Sigmoid colon (tissue), 7 donors: ENCODE measurements around the gene RBM26. TPM values are rescaled to one million over a fixed set of nuclear protein-coding genes. Genes with fewer than 3 reads are reported as not detected.
"Not testable (repeated sequence)": the region's sequence is repeated elsewhere in the genome, so short reads cannot be mapped to it uniquely, and the experiment has no call there.

ENCODE experiments used
- DNase-seq: peaks from one replicate; pipeline ENCODE4 v3.0.0-alpha.2; 2019
- H3K27ac ChIP-seq, 4 donors: fragments of 200-600 bp; sonication (generic); one replicate each; pipeline ENCODE4 v1.5.1; 2016 to 2019; ENCODE audit warnings: mild to moderate bottlenecking in 1 of 4
- H3K27me3 ChIP-seq, 3 donors: fragments of 200-600 bp; sonication (generic); one replicate each; pipeline ENCODE4 v1.5.1; 2019; ENCODE audit warnings: mild to moderate bottlenecking in 1 of 3
- H3K36me3 ChIP-seq, 4 donors: fragments of 200-600 bp; sonication (generic); one replicate each; pipeline ENCODE4 v1.5.1; 2016 to 2019
- H3K4me1 ChIP-seq, 4 donors: fragments of 200-600 bp; sonication (generic); one replicate each; pipeline ENCODE4 v1.5.1; 2017 to 2019
- H3K4me3 ChIP-seq, 4 donors: fragments of 200-600 bp; sonication (generic); one replicate each; pipeline ENCODE4 v1.5.1; 2017 to 2019; ENCODE audit warnings: mild to moderate bottlenecking in 2 of 4, moderate library complexity in 1 of 4
- H3K9me3 ChIP-seq, 4 donors: fragments of 200-600 bp in 3 of 4; sonication (generic) in 3 of 4; one replicate each; pipeline versions ENCODE4 v1.5.1 to v1.6.1; 2013 to 2019
- EP300 ChIP-seq, 4 donors: sonication (generic); formaldehyde crosslinking; IDR thresholded peaks; one replicate each; pipeline ENCODE4 v1.6.1; 2017; ENCODE audit warnings: antibody characterized with exemption in 4 of 4
- POLR2A ChIP-seq, 2 donors: fragments of 450-650 bp; IDR thresholded peaks; one replicate each; pipeline ENCODE4 v1.6.1; 2016; ENCODE audit warnings: antibody characterized with exemption in 2 of 2, mild to moderate bottlenecking in 2 of 2, moderate library complexity in 2 of 2
- POLR2AphosphoS5 ChIP-seq, 4 donors: sonication (generic); formaldehyde crosslinking; IDR thresholded peaks; one replicate each; pipeline ENCODE4 v1.6.1; 2017; ENCODE audit warnings: antibody characterized with exemption in 4 of 4
- WGBS, 2 donors: extraction: QIAGEN DNeasy Blood & Tissue Kit; methylation state at CpG; one replicate each; pipeline ENCODE4 v1.1.7; 2013; 5-methylcytosine and 5-hydroxymethylcytosine counted together
- intact Hi-C: fragments of 100-400 bp; cut with DNase I; formaldehyde crosslinking; loops from one replicate; pipeline ENCODE4 v1.15.1; 2023
- polyA plus RNA-seq, 3 donors: library from polyadenylated mRNA; stranded (reverse); fragments of 200-250 nt; gene quantifications; one replicate each; pipeline ENCODE4 v1.2.3, GENCODE V29; 2013
- total RNA-seq, 4 donors: library from RNA; depleted of rRNA; stranded (reverse); fragments of >200 nt; gene quantifications; one replicate each; pipeline ENCODE4 v1.1.0, GENCODE V29; 2016
- TF ChIP-seq, protein P1 (sequence below), 4 experiments: fragments of 450-650 bp in 3 of 4; fragments of 200-600 bp in 1 of 4; IDR thresholded peaks; one replicate each; pipeline ENCODE4 v1.5.1; 2016 to 2019; ENCODE audit warnings: antibody characterized with exemption in 4 of 4, mild to moderate bottlenecking in 3 of 4, moderate library complexity in 2 of 4
- donor health status: healthy with polysubstance abuse.
- donor health status: Bipolar disorder and iron deficiency.
- donor health status: healthy.

The RBM26 gene
- total and polyA plus RNA-seq, 7 donors = 4.8 to 47.4 (median 29.6) TPM

DNA sequence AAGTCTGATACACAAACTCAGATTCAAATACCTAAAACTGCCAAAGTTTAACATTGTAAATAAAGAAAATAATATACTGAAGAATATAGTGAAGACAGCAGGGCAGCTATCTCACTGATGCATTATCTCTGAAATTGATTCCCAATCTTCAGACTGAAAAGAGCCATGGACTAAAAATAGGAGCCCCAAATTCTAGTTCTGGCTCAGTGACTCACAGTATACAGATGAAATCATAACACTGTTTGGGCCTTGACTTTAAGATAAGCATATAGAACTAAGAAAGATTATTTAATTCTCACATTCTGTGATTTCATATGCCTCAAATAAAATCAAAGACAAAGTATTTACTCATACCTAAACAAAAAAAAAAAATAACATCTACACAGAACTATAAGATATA lies 53.9 kb downstream of the RBM26 start:
- Histone ChIP-seq H3K9me3 (no peaks in the 10 kb centered on the region), H3K36me3 (peaks cover 5 to 71% (median 11%) of the 10 kb centered on the region in 4 donors), H3K27ac (no peak overlapping the region), H3K4me1 (no peaks in the 10 kb centered on the region), H3K27me3 (no peaks in the 10 kb centered on the region), H3K4me3 (no peak overlapping the region)
- TF ChIP-seq POLR2AphosphoS5 (IDR thresholded peaks at IDR 0.05) (no peak), EP300 (IDR thresholded peaks at IDR 0.05) (no peak), POLR2A (IDR thresholded peaks at IDR 0.05) (no peak)
- TF ChIP-seq, protein P1, sequence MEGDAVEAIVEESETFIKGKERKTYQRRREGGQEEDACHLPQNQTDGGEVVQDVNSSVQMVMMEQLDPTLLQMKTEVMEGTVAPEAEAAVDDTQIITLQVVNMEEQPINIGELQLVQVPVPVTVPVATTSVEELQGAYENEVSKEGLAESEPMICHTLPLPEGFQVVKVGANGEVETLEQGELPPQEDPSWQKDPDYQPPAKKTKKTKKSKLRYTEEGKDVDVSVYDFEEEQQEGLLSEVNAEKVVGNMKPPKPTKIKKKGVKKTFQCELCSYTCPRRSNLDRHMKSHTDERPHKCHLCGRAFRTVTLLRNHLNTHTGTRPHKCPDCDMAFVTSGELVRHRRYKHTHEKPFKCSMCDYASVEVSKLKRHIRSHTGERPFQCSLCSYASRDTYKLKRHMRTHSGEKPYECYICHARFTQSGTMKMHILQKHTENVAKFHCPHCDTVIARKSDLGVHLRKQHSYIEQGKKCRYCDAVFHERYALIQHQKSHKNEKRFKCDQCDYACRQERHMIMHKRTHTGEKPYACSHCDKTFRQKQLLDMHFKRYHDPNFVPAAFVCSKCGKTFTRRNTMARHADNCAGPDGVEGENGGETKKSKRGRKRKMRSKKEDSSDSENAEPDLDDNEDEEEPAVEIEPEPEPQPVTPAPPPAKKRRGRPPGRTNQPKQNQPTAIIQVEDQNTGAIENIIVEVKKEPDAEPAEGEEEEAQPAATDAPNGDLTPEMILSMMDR (IDR thresholded peaks at IDR 0.05) = no peak
- intact Hi-C loops = no loop called here
- DNase-seq = no peak

DNA sequence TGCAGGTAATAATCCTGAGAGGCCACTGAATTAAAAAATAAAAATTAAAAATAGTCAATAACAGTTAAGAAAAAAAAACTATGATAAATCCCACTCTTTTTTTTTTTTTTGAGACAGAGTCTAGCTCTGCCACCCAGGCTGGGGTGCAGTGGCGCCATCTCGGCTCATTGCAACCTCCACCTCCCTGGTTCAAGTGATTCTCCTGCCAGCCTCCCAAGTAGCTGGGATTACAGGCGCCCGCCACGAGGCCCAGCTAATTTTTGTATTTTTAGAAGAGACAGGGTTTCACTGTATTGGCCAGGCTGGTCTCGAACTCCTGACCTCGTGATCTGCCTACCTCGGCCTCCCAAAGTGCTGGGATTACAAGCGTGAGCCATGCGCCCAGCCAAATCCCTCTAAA lies 56.4 kb downstream of the RBM26 start:
- intact Hi-C loops, H3K27ac ChIP-seq, DNase-seq, H3K4me1 ChIP-seq, H3K4me3 ChIP-seq, H3K9me3 ChIP-seq, H3K27me3 ChIP-seq: not testable (repeated sequence)
- WGBS, 2 donors = 92 to 98% methylated on average over 10 of the region's 10 CpGs
- peaks cover 3 to 52% (median 9%) of the 10 kb centered on the region in 4 donors for H3K36me3 ChIP-seq

DNA sequence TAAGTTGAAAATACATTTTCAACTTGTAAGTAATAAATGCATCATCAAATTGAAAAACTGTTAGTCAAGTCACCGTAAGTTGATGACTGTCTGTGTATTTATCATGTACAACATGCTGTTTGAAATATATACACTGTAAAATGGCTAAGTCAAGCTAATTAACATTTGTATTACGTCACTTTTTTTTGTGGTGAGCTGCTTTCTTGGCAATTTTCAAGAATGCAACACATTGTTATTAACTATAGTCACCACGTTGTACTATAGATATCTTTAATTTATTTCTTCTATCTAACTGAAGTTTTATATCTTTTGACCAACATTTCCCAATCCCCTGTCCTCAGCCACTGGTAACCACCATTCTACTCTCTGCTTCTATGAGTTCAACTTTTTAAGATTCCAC lies 57.0 kb downstream of the RBM26 start:
- Histone ChIP-seq H3K27me3 (no peaks in the 10 kb centered on the region), H3K9me3 (no peaks in the 10 kb centered on the region), H3K27ac (no peak overlapping the region), H3K36me3 (peaks cover 3 to 52% (median 11%) of the 10 kb centered on the region in 4 donors), H3K4me1 (no peaks in the 10 kb centered on the region), H3K4me3 (no peak overlapping the region)
- no peak for DNase-seq
- WGBS, 2 donors = 88 to 91% methylated on average over 3 of the region's 3 CpGs
- intact Hi-C loops = no loop called here
- TF ChIP-seq POLR2AphosphoS5 (IDR thresholded peaks at IDR 0.05) (no peak), EP300 (IDR thresholded peaks at IDR 0.05) (no peak), POLR2A (IDR thresholded peaks at IDR 0.05) (no peak)
- TF ChIP-seq, protein P1 (IDR thresholded peaks at IDR 0.05) = no peak

DNA sequence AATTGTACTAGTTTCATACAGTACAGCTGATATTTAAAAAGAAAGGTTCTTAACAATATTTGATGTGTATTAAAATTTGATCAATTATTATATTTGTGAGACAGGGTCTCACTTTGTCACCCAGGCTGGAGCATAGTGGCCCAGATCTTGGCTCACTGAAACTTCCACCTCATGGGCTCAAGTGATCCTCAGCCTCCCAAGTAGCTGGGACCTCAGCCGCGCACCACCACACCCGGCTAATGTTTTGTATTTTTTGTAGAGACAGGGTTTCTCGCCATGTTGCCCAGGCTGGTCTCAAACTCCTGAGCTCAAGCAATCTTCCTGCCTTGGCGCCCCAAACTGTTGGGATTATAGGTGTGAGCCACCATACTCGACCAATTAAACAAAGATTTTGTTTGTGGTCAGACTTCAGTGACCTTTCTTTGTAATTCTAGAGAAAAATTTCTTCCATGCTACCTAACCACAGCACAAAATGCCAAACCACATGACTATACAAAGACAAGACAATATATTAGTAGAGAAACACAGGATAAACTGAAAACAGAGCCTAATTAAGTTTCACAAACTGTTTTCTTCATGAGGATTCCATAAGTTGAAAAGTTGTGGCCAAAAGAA lies 59.6 kb downstream of the RBM26 start:
- Histone ChIP-seq H3K4me3 (no peak overlapping the region), H3K36me3 (peaks cover 0 to 53% (median 13%) of the 10 kb centered on the region in 4 donors), H3K27me3 (no peaks in the 10 kb centered on the region), H3K4me1 (no peaks in the 10 kb centered on the region), H3K9me3 (no peaks in the 10 kb centered on the region), H3K27ac (no peak overlapping the region)
- DNase-seq = no peak
- intact Hi-C loops = no loop called here
- WGBS, 2 donors = 93 to 94% methylated on average over 6 of the region's 6 CpGs
- TF ChIP-seq EP300 (IDR thresholded peaks at IDR 0.05) = no peak
- no peak for TF ChIP-seq POLR2AphosphoS5 (IDR thresholded peaks at IDR 0.05)
- TF ChIP-seq, protein P1 (IDR thresholded peaks at IDR 0.05) = no peak
- no peak for TF ChIP-seq POLR2A (IDR thresholded peaks at IDR 0.05)

DNA sequence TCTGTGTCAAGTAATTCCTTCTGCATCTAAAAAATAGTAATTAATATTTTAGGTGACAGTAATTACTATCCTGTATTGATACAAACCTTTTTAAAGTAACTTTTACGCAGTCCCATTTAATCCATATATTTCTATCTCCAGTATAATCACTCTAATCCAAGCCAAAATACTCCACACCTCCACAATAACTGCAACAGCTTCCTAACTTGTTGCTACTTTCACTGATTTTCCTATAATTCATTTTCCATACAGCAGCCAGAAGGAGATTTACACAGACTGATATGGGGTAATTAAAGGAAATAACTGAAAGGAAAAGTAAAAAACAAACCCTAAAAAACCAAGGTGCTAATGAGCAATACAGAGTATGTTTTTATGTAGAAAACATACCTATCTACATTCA lies 64.9 kb downstream of the RBM26 start:
- Histone ChIP-seq H3K4me1 (no peaks in the 10 kb centered on the region), H3K4me3 (no peak overlapping the region), H3K9me3 (no peaks in the 10 kb centered on the region), H3K36me3 (peaks cover 3 to 87% (median 28%) of the 10 kb centered on the region in 4 donors), H3K27me3 (no peaks in the 10 kb centered on the region), H3K27ac (no peak overlapping the region)
- no peak for DNase-seq
- TF ChIP-seq POLR2AphosphoS5 (IDR thresholded peaks at IDR 0.05) (no peak), POLR2A (IDR thresholded peaks at IDR 0.05) (no peak), EP300 (IDR thresholded peaks at IDR 0.05) (no peak)
- TF ChIP-seq, protein P1 (IDR thresholded peaks at IDR 0.05) = no peak
- WGBS, 2 donors = 96 to 99% methylated on average over 1 of the region's 1 CpG
- intact Hi-C loops = no loop called here
